CD14-positive monocyte (primary cell): ENCODE measurements around the gene CD33. TPM values are rescaled to one million over a fixed set of nuclear protein-coding genes. Genes with fewer than 3 reads are reported as not detected.

Source experiments
- DNase-seq, 3 donors: peaks; one replicate each; pipeline ENCODE4 v3.0.0-alpha.2; 2011 to 2022
- H2AFZ ChIP-seq: 2 replicates; pipeline ENCODE4 v1.6.0; 2012; ENCODE audit warnings: mild to moderate bottlenecking, low read depth, low read length, inconsistent platforms; ENCODE audit not compliant: insufficient read depth, poor library complexity, severe bottlenecking
- H3K27ac ChIP-seq, 2 donors: 1 replicate in 1 of 2; 2 replicates in 1 of 2; pipeline ENCODE4 v1.5.1; 2012 to 2013; ENCODE audit warnings: low read length in 2 of 2, control low read depth in 1 of 2, inconsistent platforms in 1 of 2, low read depth in 1 of 2, mild to moderate bottlenecking in 1 of 2
- H3K27me3 ChIP-seq, 2 donors: one replicate each; pipeline versions ENCODE4 v1.6.0 to v1.6.1; 2011 to 2013; ENCODE audit warnings: low read length in 2 of 2; ENCODE audit not compliant: control insufficient read depth in 2 of 2, insufficient read depth in 2 of 2
- H3K36me3 ChIP-seq, 2 donors: replicated peaks in 1 of 2; 1 replicate in 1 of 2; 2 replicates in 1 of 2; pipeline versions ENCODE4 v1.5.1 to v1.6.1; 2012 to 2013; ENCODE audit warnings: low read length in 2 of 2, control low read depth in 1 of 2, inconsistent platforms in 1 of 2, mild to moderate bottlenecking in 1 of 2; ENCODE audit not compliant: insufficient read depth in 2 of 2, control insufficient read depth in 1 of 2
- H3K4me1 ChIP-seq, 2 donors: 1 replicate in 1 of 2; 2 replicates in 1 of 2; pipeline versions ENCODE4 v1.5.1 to v1.6.1; 2012 to 2013; ENCODE audit warnings: low read length in 2 of 2, control low read depth in 1 of 2, inconsistent platforms in 1 of 2, mild to moderate bottlenecking in 1 of 2, moderate library complexity in 1 of 2; ENCODE audit not compliant: insufficient read depth in 2 of 2, control insufficient read depth in 1 of 2
- H3K4me2 ChIP-seq: replicated peaks from 2 replicates; pipeline ENCODE3; 2012; ENCODE audit warnings: low read length, moderate library complexity, mild to moderate bottlenecking; ENCODE audit not compliant: poor library complexity, severe bottlenecking; ENCODE audit errors: extremely low read depth
- H3K4me3 ChIP-seq, 3 experiments: fragments of 200-600 bp in 1 of 3; sonication (generic) in 1 of 3; replicated peaks in 1 of 3; 1 replicate in 2 of 3; 2 replicates in 1 of 3; pipeline ENCODE4 v1.5.1; 2011 to 2013; ENCODE audit warnings: low read length in 3 of 3, mild to moderate bottlenecking in 3 of 3, control low read depth in 2 of 3, low read depth in 2 of 3, inconsistent platforms in 1 of 3, moderate library complexity in 1 of 3
- H3K79me2 ChIP-seq: 2 replicates; pipeline ENCODE4 v1.6.0; 2012; ENCODE audit warnings: mild to moderate bottlenecking, control low read depth, inconsistent platforms, low read length, moderate library complexity; ENCODE audit not compliant: insufficient read depth
- H3K9ac ChIP-seq: 2 replicates; pipeline ENCODE4 v1.6.0; 2017; ENCODE audit warnings: low read length, mild to moderate bottlenecking; ENCODE audit not compliant: insufficient read depth, poor library complexity, severe bottlenecking
- H3K9me3 ChIP-seq, 2 donors: replicated peaks in 1 of 2; 1 replicate in 1 of 2; 2 replicates in 1 of 2; pipeline versions ENCODE4 v1.5.1 to v1.6.1; 2012 to 2013; ENCODE audit warnings: low read length in 2 of 2, control low read depth in 1 of 2; ENCODE audit not compliant: control insufficient read depth in 1 of 2, insufficient read depth in 1 of 2
- H4K20me1 ChIP-seq: 2 replicates; pipeline ENCODE4 v1.6.0; 2012; ENCODE audit warnings: mild to moderate bottlenecking, low read length, control low read depth, moderate library complexity; ENCODE audit not compliant: insufficient read depth
- H3K27ac Mint-ChIP-seq, 7 donors: one replicate each; pipeline ENCODE4 v1.8.0; 2020; ENCODE audit warnings: mild to moderate bottlenecking in 7 of 7, mixed read lengths in 7 of 7, moderate library complexity in 6 of 7, inconsistent platforms in 2 of 7
- H3K27me3 Mint-ChIP-seq, 3 donors: one replicate each; pipeline ENCODE4 v1.8.0; 2021 to 2022; ENCODE audit warnings: low read depth in 3 of 3, mild to moderate bottlenecking in 3 of 3, mixed read lengths in 3 of 3, moderate library complexity in 3 of 3, inconsistent platforms in 1 of 3
- H3K36me3 Mint-ChIP-seq, 2 donors: one replicate each; pipeline ENCODE4 v1.8.0; 2020; ENCODE audit warnings: mixed read lengths in 2 of 2, inconsistent platforms in 1 of 2, mild to moderate bottlenecking in 1 of 2
- H3K4me1 Mint-ChIP-seq: one replicate; pipeline ENCODE4 v1.8.0; 2020; ENCODE audit warnings: mild to moderate bottlenecking, mixed read lengths
- H3K4me3 Mint-ChIP-seq, 2 donors: one replicate each; pipeline ENCODE4 v1.8.0; 2020; ENCODE audit warnings: mild to moderate bottlenecking in 2 of 2, mixed read lengths in 2 of 2, moderate library complexity in 1 of 2
- H3K9me3 Mint-ChIP-seq, 7 donors: one replicate each; pipeline ENCODE4 v1.8.0; 2020 to 2022; ENCODE audit warnings: mixed read lengths in 7 of 7, mild to moderate bottlenecking in 6 of 7, moderate library complexity in 6 of 7, inconsistent platforms in 2 of 7
- WGBS: methylation state at CpG from one replicate; pipeline ENCODE4 v1.1.5; 2013; ENCODE audit warnings: missing lambda C conversion rate; ENCODE audit not compliant: insufficient coverage; 5-methylcytosine and 5-hydroxymethylcytosine counted together
- intact Hi-C, 2 donors: fragments of 100-400 bp; cut with micrococcal nuclease; formaldehyde crosslinking; loops; one replicate each; pipeline versions ENCODE4 v1.15.0 to v1.15.1; 2023
- polyA plus RNA-seq, 3 donors: library from polyadenylated mRNA; depleted of rRNA in 1 of 3; unstranded in 2 of 3; stranded (reverse) in 1 of 3; fragments of 300-500 nt in 2 of 3; fragments of >200 nt in 1 of 3; fragmentation: Illumina TruSeq in 2 of 3; gene quantifications; 1 replicate in 2 of 3; 2 replicates in 1 of 3; pipeline ENCODE4 v1.2.3, GENCODE V29; 2012 to 2021
- TF ChIP-seq, protein P1 (sequence below): fragments of 200-600 bp; IDR thresholded peaks from one replicate; pipeline ENCODE4 v1.8.0; 2022; ENCODE audit warnings: antibody characterized with exemption, mild to moderate bottlenecking

Gene CD33
- polyA plus RNA-seq, 3 donors: 229 to 360 (median 264) TPM

DNA sequence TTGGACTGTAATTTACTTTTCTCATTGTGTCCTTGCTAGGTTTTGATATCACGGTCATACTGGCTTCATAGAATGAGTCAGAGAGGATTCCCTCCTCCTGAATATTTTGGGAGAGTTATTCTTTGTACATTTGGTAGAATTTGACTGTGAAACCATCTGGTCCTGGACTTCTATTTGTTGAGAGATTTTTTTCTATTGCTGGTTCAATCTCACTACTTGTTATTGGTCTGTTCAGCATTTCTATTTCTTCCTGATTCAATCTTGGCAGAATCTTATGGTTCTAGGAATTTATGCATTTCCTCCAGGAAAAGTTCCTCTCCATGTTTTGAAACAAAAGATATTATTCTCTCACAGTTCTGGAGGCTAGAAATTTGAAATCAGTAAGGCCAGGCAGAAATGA, 4.9 kb upstream of the CD33 start:
- Mint-ChIP-seq H3K27me3 (peaks cover 0 to 2% (median 0%) of the 10 kb centered on the region in 3 donors), H3K4me3 (no peak overlapping the region), H3K4me1 (peaks cover 44% of the 10 kb centered on the region), H3K36me3 (peaks cover 48 to 65% of the 10 kb centered on the region in 2 donors), H3K9me3 (peaks cover 0 to 5% (median 0%) of the 10 kb centered on the region in 7 donors), H3K27ac (no peak overlapping the region)
- H3K27me3 ChIP-seq: no peaks in the 10 kb centered on the region
- no peaks in the 10 kb centered on the region for H4K20me1 ChIP-seq
- H3K27ac ChIP-seq: no peak overlapping the region
- H3K9ac ChIP-seq: no peak overlapping the region
- DNase-seq: no peak
- peaks cover 14 to 26% of the 10 kb centered on the region in 2 donors for H3K4me1 ChIP-seq
- TF ChIP-seq, protein P1, sequence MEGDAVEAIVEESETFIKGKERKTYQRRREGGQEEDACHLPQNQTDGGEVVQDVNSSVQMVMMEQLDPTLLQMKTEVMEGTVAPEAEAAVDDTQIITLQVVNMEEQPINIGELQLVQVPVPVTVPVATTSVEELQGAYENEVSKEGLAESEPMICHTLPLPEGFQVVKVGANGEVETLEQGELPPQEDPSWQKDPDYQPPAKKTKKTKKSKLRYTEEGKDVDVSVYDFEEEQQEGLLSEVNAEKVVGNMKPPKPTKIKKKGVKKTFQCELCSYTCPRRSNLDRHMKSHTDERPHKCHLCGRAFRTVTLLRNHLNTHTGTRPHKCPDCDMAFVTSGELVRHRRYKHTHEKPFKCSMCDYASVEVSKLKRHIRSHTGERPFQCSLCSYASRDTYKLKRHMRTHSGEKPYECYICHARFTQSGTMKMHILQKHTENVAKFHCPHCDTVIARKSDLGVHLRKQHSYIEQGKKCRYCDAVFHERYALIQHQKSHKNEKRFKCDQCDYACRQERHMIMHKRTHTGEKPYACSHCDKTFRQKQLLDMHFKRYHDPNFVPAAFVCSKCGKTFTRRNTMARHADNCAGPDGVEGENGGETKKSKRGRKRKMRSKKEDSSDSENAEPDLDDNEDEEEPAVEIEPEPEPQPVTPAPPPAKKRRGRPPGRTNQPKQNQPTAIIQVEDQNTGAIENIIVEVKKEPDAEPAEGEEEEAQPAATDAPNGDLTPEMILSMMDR: no peak
- H2AFZ ChIP-seq: no peak overlapping the region
- peaks cover 2% of the 10 kb centered on the region for H3K79me2 ChIP-seq
- H3K4me3 ChIP-seq: no peak overlapping the region
- no peaks in the 10 kb centered on the region for H3K9me3 ChIP-seq
- H3K36me3 ChIP-seq: peaks cover 28 to 58% of the 10 kb centered on the region in 2 donors
- H3K4me2 ChIP-seq: no peak overlapping the region
- intact Hi-C loops: no loop called here
- no CpG with 5 or more reads among the region's 1 CpG for WGBS

DNA sequence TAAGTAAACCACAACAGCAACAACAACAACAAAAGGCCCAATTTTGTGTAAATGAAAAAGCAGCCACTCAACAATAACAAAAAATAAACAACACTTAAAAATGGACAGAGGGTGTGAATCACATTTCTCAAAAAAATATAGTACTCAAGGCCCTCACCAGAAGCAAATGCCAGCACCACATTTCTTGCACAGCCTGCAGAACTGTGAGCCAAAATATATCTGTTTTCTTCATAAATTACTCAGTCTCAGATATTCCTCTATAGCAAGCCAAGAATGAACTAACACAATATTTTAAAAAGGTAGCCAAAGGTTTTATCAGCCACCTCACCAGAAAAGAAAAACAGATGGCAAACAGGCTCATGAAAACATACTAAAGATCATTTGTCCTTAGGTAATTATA, 3.9 kb upstream of the CD33 start:
- Histone ChIP-seq H3K4me3 (no peak overlapping the region), H3K9me3 (no peaks in the 10 kb centered on the region), H3K4me1 (peaks cover 20 to 36% of the 10 kb centered on the region in 2 donors), H3K36me3 (peaks cover 18 to 48% of the 10 kb centered on the region in 2 donors), H2AFZ (no peak overlapping the region), H3K27ac (no peak overlapping the region), H3K4me2 (no peak overlapping the region), H3K79me2 (peaks cover 12% of the 10 kb centered on the region), H3K27me3 (no peaks in the 10 kb centered on the region), H4K20me1 (no peaks in the 10 kb centered on the region), H3K9ac (no peak overlapping the region)
- Mint-ChIP-seq H3K4me3 (no peak overlapping the region), H3K36me3 (peaks cover 38 to 56% of the 10 kb centered on the region in 2 donors), H3K27me3 (peaks cover 0 to 2% (median 0%) of the 10 kb centered on the region in 3 donors), H3K27ac (no peak overlapping the region), H3K9me3 (peaks cover 0 to 2% (median 0%) of the 10 kb centered on the region in 7 donors), H3K4me1 (peaks cover 47% of the 10 kb centered on the region)
- intact Hi-C loops: no loop called here
- TF ChIP-seq, protein P1: no peak
- no peak for DNase-seq
